GM19023 (cell line): ENCODE measurements around the gene KCNQ1.

Experiments used
- ATAC-seq: cut with Tn5 transposase; IDR thresholded peaks from one replicate; pipeline ENCODE4 v1.9.1; 2021; ENCODE audit warnings: mild to moderate bottlenecking, moderate library complexity; ENCODE audit not compliant: unreplicated experiment

KCNQ1 gene

DNA sequence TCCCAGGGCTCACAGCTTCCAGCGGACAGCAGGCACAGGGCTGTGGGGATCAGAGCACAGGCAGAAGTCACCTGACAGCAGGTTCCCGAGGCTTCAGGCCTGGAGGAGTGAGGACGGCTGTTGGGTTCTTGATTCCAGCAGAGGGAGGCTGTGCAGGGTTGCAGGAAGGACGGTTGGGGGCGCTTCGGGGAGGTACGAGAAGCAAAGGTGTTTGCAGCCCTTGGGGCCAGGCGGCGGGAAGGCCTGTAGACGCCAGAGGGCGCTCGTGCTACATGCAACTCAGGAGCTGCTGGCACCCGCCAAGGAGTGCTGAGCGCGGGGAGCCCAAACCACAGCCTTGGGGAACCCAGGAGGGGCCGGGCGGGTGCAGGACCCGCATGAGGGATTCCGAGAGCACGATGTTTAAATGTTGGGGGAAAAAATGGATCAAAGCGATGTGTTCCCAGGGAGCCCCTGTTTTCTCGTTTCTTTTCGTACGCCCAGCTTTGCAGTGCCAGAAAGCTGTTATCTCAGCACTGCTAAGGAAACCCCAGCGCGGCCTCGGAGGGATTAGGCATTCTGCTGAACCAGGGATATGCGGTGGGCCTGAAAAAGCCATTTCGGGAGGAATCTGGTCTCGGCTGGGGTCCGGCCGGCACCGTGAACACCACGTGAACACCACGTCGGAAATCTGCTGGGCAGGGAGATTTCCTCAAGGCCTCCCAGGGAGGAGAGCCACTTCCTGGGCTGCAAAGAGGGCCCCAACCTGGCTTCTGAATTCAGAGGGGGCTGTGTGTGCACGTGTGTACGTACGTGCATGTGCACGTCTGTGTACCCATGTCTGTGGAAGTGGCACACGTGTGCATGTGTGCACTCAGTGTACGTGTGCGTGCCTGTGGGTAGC, 88.1 kb downstream of the KCNQ1 start:
- peak; percentile 58 for ATAC-seq

DNA sequence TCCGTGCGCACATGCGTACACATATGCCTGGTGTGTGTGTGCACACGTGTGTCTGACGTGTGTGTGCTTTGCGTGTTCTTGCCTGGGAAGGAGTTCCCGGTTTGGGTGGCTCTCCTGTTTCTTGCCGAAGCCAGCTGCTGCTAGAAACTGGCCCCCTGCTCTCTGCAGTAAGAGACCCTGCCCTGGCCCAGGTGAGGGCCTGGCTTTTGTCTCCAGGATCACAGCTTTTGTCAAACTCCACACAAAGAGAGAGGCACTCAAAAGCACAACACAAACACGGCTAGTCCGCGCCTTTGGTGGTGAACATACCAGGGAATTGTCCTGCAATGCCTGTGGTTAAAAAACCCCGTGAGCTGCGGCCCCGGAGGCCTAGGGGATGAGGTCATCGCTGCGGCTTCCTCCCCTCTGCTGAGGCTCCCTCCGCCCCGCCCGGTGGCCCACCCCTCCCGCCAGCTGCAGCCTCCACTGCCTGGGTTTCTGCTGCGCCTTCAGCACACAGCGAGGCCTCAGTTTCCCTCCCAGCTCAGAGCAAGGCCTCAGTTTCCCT, 88.9 kb downstream of the KCNQ1 start:
- ATAC-seq: no peak

DNA sequence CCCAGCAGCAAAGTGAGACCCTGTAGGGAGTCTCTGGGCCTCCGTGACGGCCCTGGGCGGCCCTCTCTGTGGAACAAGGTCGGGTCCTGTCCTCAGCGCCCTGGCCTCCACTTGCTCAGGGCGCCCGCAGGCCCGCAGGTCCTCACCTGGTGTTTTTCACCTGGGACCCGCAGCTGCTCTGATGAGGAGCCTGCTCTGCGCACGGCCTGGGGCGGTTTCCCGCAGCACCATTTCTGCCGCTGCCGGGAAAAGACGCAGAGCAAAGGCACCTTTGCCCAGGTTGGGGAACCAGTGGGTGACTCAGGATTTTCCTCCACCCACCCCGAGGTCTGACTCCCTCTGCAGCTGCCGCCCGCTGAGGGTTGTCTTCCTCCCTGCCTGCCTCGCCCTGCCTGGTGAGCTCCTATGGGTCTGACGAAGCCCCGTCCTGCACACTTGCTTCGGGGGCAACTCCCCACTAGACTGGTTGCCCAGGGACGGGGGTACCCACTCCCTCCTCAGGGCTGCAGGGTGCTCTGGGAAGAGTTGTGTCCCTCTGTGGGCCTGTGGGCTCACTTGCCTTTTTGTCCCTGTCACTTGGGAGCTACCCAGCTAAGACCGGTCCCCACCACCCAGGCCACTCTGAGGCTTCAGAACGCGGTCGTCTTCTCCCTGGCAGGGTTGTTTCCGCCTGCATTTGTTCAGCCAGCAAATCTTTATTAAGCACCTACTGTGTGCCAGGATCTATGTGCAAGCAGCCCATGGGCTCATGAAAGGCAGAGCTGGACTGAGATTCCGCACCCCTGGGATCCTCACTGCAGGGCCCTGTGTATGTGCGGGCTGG, 89.5 kb downstream of the KCNQ1 start:
- ATAC-seq: no peak

DNA sequence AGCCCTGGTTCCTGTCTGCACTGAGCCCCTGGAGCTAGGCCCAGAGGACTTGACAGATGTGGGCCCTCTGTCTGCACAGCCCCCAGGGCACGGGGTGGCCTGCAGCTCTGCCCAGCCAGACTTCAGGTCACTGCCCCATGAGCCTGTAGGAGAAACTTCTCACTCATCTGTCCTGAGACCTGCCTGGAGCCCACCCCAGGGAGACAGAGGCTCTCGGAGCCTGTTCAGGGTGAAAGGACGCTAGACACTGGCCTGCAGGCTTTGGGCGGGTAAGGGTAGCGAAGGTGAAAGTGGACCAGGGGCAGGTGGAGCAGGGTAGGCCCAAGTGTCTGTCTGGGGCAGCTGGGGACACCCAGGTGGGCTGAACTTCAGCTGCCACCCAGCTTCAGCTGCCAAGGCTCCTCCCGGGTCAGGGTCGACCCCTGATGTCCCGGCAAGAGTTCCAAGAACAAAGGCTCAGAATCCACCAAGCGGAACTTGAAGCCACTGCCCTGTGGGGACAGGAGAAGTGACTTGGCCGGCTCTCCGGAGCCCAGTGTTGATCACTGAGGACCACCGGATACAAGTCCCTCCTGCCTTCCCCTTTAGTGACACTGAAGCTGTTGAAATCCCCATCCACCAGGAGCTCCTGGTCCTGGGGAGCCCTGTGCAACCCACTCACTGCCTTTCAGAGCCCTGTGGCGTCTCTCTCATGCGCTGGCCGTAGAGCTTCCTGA, 90.3 kb downstream of the KCNQ1 start:
- no peak for ATAC-seq

DNA sequence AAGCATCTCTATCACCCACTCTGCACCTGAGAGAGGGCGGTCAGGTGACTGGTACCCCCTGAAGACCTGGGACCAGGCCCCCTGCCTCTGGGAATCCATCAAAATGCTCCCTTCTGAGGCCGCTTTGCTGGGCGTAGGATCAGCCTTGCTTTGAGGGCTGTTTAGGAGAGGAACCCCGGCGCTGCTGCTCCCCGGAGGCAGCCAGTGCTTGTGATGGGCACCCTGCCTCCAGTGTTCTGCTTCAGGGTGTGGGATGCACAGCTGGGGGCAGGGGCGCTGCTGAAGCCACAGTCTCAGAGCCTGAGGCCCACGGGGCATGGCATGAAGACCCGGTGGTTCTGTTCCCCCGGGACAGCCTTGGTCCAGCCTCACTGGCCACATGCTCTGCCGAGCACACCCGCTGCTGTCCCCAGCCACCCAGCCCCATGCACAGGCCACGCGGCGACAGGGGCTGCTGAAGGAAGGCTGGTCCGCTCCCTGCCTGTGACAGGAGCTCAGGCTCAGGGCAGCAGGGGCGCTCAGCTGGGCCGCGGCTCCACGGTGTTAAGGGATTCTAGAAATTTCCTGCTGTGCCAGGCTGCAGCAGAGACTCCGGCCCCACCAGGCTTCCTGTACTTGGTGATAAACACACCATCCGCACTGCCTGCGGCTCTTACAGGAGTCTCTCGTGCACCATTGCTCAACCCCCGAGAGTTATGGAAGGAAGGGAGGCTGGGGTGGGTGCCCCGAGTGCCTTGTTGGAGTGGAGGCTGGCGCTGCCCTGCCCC, 91.0 kb downstream of the KCNQ1 start:
- no peak for ATAC-seq

DNA sequence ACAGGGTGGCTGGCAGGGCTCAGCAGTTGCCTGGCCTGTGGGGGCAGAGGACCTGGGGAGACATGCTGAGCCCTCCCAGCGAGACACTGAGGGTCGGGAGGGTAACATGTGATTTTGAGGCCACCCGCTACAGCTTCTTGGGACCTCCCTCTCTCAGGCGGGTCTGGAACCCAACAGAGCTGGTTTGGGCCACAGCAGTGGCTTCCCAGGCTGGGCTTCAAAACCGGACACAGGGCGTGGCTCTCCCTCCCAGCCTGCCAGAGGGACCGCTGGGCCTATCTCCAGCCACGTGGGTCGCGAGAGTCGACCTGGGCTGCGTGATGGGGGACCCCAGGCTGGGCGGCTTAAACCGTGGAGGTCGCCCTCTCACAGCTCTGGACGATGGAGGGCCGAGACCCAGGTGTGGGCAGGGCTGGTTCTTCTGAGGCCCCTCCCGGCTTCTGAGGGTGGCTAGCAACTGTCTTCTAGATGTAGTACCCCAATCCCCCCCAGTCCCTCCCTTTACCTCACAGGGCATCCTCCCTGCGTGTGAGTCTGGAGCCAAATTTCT, 91.7 kb downstream of the KCNQ1 start:
- no peak for ATAC-seq

DNA sequence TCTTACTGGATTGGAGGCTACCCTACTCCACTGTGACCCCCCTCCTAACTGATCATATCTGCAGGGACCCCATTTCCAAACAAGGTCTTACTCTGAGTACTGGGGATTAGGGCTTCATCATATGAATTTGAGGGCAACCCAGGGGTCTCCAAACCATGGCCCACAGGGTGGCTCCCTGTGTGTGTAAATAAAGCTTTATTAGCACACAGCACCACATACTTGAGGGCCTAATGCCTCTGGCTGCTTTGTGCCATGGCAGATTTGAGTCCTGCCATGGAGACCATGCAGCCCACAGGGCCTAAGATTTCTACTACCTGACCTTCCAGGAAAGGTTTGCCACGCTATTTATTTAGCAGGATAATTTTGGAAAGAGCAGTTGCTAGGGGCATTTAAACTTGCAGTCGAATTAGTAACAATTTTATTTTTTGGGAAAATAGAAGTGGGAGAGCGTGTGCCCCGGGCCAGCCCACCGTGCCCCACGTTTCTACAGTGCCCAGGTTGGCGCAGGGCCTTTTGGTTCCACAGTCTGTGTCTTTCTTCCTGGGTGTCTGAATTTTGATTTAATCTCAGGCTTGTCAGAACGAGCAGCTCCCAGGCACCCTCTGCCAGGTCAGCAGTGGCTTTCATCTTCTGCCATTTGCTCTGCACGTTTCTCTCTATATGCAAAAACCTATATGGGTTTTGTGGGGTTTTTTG, 92.3 kb downstream of the KCNQ1 start:
- no peak for ATAC-seq

- no peak for ATAC-seq
Measured at GRCh38 chr11:2537896-2538724, 93.3 kb downstream of the KCNQ1 start.

DNA sequence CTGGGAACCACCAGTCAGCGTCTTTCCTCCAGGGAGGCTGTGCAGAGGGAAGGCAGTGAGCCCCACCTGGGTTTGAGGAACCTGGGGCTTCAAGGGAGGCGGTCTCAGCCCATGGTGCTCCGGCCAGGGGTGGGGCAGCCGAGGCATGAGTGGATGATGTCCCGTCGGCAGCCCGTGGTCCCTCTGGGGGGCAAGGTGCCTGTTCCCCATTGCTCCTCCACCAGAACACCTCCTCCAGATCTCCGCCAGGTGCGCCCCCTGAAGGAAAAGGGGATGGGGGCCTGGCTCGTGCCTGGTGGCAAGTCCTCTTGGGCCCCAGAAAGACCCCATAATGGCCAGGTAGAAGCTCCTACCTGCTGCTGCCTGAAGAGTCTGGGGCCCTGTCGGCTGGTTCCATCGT, 94.1 kb downstream of the KCNQ1 start:
- no peak for ATAC-seq

DNA sequence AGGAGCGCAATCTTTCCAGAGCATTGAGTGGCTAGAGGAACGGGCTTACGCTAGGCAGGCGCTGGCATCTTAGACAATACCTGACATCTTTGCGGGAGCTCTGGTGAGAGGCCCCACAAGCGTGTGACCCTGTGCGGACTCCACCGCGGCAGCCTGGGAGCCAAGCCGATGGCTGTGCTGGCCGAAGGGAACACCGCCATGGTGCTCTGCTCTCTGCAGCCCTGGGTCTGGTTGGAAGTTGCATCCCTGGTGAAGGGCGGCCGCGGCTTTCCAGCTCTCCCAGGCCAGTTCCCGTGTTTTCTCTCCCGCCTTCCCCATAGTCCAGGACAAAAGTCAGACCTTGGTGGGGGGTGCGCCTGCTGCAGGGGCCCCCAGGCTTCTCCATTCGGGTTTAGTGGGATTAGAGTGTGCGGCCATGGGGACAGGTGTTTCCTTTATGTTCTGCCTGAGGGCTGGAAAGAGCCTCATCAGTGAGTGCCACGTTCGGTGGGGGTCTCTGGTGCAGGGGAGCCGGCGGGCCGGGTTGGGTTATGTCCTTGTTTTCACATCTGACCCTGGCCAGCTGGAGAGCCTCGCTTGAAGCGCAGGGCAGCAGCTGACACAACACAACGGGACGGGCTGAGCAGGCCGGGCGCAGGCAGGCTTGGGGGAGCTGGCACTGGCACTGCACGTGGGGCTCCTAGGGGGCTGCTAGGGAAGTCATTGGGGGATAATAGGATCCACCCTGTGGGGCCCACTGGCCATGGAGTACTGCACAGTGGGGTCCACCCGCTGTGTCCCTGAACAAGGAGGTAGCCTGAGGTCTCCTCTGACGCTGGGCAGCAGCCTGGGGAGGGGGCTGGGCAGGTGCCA, 94.8 kb downstream of the KCNQ1 start:
- ATAC-seq: no peak

DNA sequence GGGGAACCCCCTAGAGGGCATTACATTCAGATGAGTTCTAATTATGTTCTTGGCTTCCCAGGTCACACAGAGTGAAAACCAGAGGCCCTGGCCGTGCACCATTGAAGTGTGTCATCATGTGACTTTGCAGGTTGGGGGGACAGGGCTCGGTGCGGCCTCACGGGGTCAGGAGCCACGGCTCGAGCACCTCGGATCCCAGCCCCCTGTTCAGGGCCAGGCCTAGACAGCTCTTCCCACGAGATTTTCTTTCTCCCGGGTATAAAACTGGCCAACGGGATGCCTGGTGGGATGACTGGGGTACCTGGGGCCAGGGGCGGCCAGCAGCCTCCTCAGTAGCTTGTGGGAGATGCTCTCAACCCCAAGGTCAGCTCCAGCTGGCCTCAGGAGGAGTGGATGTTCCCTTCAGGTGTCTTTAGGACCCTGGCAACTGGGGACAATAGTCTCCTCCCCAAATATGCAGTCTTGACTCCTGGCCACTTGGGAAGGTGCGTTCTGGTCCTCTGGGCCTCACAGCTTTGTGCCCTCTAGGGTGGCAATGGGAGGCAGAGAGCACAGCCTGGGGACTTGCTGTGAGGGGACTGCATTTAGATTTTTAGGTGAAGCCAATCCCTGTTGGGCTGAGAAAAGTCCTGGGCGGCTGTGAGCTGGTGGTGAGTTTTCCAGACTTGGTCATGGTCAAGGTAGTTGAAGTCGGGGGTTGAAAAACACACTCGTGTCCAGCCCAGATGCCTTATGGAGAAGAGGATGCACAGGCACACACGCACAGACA, 95.6 kb downstream of the KCNQ1 start:
- ATAC-seq: no peak

DNA sequence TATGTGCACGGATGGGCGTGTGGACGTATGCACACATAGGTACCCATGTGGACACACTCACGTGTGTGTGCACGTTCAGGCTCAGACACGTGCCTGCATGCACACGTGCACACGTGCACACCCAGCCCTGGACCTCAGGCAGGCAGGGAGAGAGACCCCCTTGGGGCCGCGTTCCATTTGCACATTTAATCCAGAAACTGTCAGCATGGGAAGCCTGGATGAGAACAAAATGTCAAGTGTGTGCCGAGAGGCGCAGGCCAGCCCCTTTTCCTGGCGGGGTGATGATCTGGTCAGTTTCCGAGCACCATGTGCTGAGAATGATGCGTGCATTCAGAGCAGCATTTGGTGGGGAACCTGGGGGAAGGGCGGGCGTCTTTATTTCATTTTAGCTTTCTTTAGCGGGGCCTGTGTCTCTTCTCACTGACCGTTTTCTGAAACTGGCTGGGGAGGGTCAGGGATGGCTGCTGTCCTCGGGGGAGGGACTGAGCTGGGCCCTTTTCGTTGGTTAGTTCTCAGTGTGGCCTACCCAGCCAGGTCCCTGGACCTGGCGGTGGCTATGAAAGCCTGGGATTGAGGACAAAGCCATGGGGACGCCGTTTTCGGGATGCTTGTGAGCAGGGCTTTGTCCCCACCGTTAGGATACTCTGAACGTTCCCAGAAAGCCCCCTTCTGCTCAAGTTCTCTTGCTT, 96.3 kb downstream of the KCNQ1 start:
- ATAC-seq: no peak

DNA sequence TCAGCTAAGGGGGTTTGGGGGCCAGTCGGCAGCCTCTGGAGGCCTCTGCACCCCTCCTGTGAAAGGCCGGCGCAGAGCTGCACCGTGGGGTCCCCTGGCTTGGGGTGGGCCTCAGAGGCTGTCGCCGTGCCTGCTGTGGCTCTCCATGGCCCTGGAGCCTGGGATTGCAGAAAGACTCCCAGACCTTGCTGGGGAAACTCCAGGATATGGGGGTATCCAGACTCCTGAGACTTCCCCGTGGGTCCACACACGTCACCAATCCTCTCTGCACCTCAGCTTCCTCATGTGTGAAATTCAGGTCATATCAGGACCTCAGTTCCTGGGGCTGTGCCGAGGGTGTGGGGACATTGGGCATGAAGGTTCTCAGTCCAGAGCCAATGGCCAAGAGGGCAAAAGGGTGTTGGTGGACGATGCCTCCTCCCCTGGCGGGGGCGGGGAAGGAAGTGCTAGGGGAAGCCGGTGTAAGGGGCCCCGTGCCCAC, 97.1 kb downstream of the KCNQ1 start:
- ATAC-seq: no peak

GRCh38 chr11:2542406-2542805, 97.6 kb downstream of the KCNQ1 start:
- ATAC-seq: no peak

- no peak for ATAC-seq
Measured at GRCh38 chr11:2547806-2548205, 103.0 kb downstream of the KCNQ1 start.

DNA sequence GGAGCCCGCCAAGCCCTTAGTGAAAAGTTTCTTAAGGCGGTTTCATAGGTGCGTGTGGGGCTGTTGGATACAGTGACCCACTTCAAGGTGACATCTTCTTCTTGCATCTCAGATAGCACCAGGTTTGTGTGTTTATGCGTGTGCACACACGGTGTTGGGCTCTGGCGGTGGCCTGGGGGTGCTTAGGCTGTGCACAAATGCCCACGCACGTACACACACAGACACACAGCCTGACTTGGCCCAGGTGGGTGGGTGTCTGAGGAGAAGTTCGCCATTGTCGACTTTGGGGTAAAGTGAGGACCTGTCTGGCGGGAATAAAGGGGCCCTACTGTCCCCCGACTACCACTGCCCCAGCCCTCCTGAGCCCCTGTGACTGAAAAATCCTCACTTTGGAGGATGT, 103.8 kb downstream of the KCNQ1 start:
- no peak for ATAC-seq
